ENCODE measurements around the gene C2orf92.
"Not testable (repeated sequence)": the region's sequence is repeated elsewhere in the genome, so short reads cannot be mapped to it uniquely, and the experiment has no call there.

C2orf92 gene

DNA sequence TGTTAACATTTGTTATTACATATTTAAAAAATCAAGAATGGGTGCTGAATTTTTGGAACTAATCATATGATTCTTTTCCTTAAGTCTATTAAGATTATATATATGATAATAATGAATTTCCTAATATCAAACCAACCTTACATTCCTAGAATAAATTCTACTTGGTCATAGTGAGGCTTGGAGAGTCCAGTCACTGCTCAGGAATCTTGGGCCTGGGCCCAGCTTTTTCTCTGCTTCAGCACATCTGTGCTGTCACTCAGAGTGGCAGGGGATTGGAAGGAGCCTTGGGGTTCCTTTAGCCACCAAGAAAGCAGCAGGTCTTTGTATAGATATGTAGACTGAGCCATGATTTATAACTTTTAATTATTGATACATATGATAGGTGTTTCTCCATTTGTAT, 24.0 kb downstream of the C2orf92 start:
- DNase-seq (ENCODE audit: low read depth), result no peak

- DNase-seq (ENCODE audit: low read depth), result no peak
Measured at GRCh38 chr2:97695744-97696143, 26.2 kb downstream of the C2orf92 start.

- DNase-seq (ENCODE audit: low read depth), result peak; percentile 76
Measured at GRCh38 chr2:97697252-97698235, 28.0 kb downstream of the C2orf92 start.

DNA sequence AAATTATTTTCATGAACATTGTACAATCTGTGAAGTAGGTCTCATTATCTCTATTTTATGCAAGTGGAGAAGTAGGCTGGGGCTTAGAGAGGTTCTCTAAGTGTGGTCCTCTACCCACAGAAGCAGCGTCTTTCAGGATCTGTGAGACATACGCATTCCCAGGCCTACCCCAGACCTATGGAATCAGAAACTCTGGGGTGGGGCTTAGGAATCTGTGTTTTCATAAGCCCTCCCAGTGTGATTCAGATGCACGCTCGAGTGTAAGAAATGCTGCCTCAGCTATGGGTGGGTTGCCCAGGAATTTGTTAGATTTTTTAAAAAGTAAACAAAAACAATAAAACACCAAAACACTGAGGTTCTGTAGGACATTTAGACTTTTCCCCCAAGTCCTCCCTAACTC, 29.0 kb downstream of the C2orf92 start:
- DNase-seq (ENCODE audit: low read depth), result no peak

DNA sequence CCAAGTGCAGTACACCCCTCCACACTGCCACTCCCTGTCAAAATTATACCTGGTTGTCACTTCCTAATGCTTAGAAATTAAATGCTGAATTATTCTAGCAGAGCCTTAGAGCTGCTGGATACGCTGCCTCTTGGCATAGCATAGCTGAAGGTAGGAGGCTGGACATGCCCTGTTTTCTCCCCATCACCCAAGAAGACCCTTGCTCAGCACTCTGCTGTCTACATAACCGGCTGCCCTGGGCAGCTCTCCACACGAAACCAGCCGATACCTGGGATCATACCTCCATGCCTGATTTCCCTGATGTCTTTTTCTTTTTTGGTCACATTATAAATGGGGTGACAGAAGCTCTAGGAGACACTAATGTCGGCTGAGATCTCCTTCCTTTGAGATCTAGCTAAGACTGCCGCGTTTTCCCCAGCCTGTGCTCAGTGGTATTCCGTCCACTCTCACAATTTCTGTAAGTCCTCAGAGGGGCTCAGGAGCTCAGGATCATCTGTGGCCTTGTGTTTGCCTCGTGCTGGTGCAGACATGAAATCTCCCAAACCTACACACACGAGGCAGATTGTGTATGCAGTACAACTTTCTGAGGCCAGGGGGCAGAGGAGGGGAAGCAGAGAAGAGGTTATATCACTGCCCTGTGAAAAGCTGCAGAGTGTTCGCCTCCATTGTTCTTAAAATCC, 30.4 kb downstream of the C2orf92 start:
- peak; percentile 26 for DNase-seq (ENCODE audit: low read depth)

- DNase-seq (ENCODE audit: low read depth), result no peak
Measured at GRCh38 chr2:97701186-97701585, 31.7 kb downstream of the C2orf92 start.

DNA sequence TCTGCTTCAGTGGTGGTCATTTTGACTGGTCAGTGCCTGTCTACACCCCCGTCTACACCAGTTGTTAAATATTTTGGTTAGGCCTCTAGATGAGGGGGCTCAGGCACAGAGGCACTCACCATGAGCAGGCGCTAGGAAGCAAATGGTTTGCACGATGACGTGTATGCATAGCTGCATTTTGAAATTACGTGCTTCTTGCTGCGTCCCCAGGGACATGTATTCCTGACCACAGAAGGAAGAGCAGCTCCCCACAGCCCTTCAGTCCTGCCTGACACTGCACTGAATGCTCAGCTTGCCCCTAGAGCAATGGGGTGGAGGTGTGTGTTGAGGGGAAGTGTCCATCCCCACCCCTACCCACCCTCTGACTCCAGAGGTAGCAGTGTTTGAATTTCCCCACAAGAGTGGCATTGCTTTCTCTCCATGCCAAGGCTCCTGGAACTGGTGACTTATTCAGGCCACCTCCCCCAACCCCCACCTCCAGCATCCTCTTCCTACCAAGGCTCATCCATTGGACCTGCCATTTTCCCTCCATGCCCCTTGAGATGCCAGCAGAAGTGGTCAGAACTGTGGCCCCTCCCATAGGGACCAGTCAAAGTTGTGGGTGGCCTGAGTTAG, 32.4 kb downstream of the C2orf92 start:
- DNase-seq (ENCODE audit: low read depth), result no peak

GRCh38 chr2:97702731-97703470, 33.4 kb downstream of the C2orf92 start:
- no peak for DNase-seq (ENCODE audit: low read depth)

GRCh38 chr2:97703741-97704140, 34.2 kb downstream of the C2orf92 start:
- no peak for DNase-seq (ENCODE audit: low read depth)

GRCh38 chr2:97704989-97705388, 35.5 kb downstream of the C2orf92 start:
- no peak for DNase-seq (ENCODE audit: low read depth)

- no peak for DNase-seq (ENCODE audit: low read depth)
Measured at GRCh38 chr2:97706112-97706511, 36.6 kb downstream of the C2orf92 start.

- no peak for DNase-seq (ENCODE audit: low read depth)
Measured at GRCh38 chr2:97706708-97707345, 37.3 kb downstream of the C2orf92 start.

GRCh38 chr2:97707362-97708047, 38.0 kb downstream of the C2orf92 start:
- DNase-seq (ENCODE audit: low read depth), result no peak

GRCh38 chr2:97708048-97708380, 38.5 kb downstream of the C2orf92 start:
- no peak for DNase-seq (ENCODE audit: low read depth)

DNA sequence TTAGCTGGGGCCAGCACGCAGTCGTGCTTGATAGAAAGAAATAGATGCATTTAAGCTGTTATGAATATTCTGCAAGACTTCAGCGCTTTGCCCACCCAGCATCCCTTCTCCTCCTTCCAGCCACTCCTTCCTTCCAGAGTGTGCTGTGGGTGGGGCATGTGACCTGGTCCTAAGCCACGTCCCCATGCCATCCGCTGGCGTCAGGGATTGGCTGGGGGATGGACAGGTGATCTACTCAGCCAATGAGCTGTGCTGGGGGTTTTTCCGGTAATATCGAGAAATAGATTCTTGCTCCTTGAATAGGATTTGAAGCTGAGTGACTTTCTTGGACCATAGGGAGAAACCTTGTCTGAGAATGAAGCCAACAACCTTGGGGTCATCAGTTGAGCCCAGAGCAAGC, 39.1 kb downstream of the C2orf92 start:
- DNase-seq (ENCODE audit: low read depth), result no peak

DNA sequence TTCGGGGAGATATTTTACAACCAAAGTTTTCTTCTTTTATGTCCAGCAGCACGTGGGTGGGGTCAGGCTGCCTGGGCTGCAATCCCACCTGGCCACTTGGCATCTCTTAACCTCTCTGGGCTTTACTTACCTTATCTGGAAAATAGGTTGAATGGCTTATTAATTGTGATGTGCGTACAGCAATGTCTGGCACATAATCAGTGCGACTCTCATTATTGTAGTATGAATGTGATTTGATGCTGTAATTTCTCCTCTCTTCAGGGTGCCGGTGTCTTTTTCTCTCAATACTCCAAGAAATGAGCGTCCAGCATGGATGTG, 41.8 kb downstream of the C2orf92 start:
- DNase-seq (ENCODE audit: low read depth), result no peak

DNA sequence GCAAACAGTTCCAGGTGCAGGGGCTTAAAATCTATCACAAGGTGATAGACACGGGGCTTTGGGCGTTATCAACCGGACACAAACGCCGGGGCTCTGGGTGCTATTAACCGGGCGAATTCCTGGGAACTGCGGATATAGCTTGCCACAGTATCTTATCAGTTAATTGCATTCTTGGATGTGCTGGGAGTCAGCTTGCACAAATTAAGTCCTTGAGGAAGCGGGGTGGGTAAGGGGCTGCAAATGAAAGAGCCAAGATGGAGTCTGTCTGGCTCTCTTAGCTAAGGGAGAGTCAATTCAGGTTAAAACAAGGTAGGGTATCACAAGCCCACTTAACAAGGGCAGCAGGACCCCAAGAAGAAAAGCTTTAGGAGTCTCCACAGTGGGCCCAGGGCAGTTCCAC, 42.7 kb downstream of the C2orf92 start:
- not testable (repeated sequence) for DNase-seq (ENCODE audit: low read depth)

GRCh38 chr2:97712693-97713295, 43.3 kb downstream of the C2orf92 start:
- DNase-seq (ENCODE audit: low read depth), result no peak

DNA sequence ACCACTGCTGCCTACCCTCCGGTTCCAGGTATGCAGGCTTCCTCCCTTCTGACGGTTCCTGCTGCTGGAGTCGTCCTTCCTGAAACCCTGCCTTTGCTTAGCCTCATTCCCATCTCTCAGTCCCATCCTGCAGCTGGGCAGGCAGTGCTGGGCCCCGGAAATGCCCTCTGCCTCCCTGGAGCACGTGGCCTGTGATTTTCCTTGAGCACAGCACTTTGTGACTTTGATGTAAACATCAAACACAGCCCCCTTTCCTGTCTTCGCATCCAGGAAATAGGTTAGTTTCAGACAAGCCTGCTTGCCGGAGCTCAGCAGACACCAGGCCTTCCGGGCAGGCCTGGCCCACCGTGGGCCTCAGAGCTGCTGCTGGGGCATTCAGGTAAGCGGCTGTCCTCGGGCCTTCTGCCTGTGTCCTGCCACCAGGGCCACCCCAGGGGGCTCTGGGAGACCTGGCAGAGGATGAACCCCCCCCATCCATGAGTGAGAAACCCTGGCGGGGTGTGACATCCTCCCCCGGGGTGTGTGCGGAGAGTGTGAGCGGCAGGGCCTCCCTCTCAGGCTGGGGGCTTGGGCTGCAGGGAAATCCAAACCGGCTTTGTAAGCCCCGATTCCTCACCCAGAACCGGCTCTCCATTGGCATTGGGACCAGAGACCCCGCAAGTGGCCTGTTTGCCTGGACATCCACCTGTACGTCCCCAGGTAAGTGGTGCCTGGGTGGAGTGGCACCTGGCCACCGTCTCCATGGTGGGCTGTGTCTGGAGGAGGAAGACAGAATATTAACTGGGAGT, 44.0 kb downstream of the C2orf92 start, which contains the start of gene ZAP70:
ZAP70 (plus strand) TSS at position 281 of the 788 bp plus-strand sequence. CDS start 10,461 bp downstream, outside the sequence.
- no peak for DNase-seq (ENCODE audit: low read depth)

All from fibroblast of the conjunctiva (primary cell).